Stimulated activated CD4-positive, alpha-beta T cell treated with anti-CD3 and anti-CD28 coated beads, Interleukin-4, amount 100 ng/mL, for 24 hours (primary cell): Measurements from ENCODE around the gene ANKRD13D.

Experiments used
- DNase-seq: peaks from one replicate; pipeline ENCODE4 v3.0.0-alpha.2; 2020

Gene ANKRD13D

GRCh38 chr11:67288198-67288451 is 978 bp upstream of the ANKRD13D start:
- DNase-seq, result no peak

GRCh38 chr11:67288452-67289225 is 464 bp upstream of the ANKRD13D start:
- DNase-seq, result peak; percentile 87

- no peak for DNase-seq
These were observed 762 bp downstream of the ANKRD13D start for GRCh38 chr11:67289651-67290479.

- no peak for DNase-seq
These were observed 1.7 kb downstream of the ANKRD13D start for GRCh38 chr11:67290801-67291200.

GRCh38 chr11:67291481-67292381 is 2.6 kb downstream of the ANKRD13D start:
- no peak for DNase-seq

GRCh38 chr11:67292671-67293070 is 3.6 kb downstream of the ANKRD13D start:
- DNase-seq, result no peak

GRCh38 chr11:67293090-67293489 is 4.0 kb downstream of the ANKRD13D start:
- no peak for DNase-seq

- no peak for DNase-seq
These were observed 6.7 kb downstream of the ANKRD13D start for GRCh38 chr11:67295846-67296245.

- no peak for DNase-seq
These were observed 9.7 kb downstream of the ANKRD13D start for GRCh38 chr11:67298786-67299185.

- DNase-seq, result no peak
These were observed 10.5 kb downstream of the ANKRD13D start for GRCh38 chr11:67299471-67300191.

- no peak for DNase-seq
These were observed 11.2 kb downstream of the ANKRD13D start for GRCh38 chr11:67300256-67300755.

GRCh38 chr11:67300756-67301312 is 11.7 kb downstream of the ANKRD13D start:
- DNase-seq, result no peak

GRCh38 chr11:67301313-67301921 is 12.3 kb downstream of the ANKRD13D start:
- DNase-seq, result no peak

GRCh38 chr11:67301951-67302516 is 12.9 kb downstream of the ANKRD13D start:
- DNase-seq, result no peak

- DNase-seq, result no peak
These were observed 13.5 kb downstream of the ANKRD13D start for GRCh38 chr11:67302571-67303131.

- DNase-seq, result peak; percentile 48
These were observed 14.2 kb downstream of the ANKRD13D start, which contains the start of gene SSH3 for GRCh38 chr11:67303132-67303834. Gene SSH3 (plus strand): TSS chr11:67303530. CDS start chr11:67303626, 96 bp downstream.

- no peak for DNase-seq
These were observed 14.8 kb downstream of the ANKRD13D start for GRCh38 chr11:67303835-67304411.

- DNase-seq, result no peak
These were observed 15.5 kb downstream of the ANKRD13D start for GRCh38 chr11:67304511-67305113.
